Activated CD4-positive, alpha-beta T cell treated with anti-CD3 and anti-CD28 coated beads, Interleukin-2, amount 50 U/mL, for 4 hours (primary cell): ENCODE measurements around the gene CEND1.

ENCODE experiments used
- DNase-seq, 2 experiments: peaks; one replicate each; pipeline ENCODE4 v3.0.0-alpha.2; 2020

The CEND1 gene

GRCh38 chr11:777288-778255 lies 12.3 kb downstream of the CEND1 start, which contains the start of gene GATD1:
TSS of gene GATD1 (minus strand) at chr11:777487. CDS start at chr11:777462, 25 bp downstream.
- DNase-seq = peak; percentile 90

DNA sequence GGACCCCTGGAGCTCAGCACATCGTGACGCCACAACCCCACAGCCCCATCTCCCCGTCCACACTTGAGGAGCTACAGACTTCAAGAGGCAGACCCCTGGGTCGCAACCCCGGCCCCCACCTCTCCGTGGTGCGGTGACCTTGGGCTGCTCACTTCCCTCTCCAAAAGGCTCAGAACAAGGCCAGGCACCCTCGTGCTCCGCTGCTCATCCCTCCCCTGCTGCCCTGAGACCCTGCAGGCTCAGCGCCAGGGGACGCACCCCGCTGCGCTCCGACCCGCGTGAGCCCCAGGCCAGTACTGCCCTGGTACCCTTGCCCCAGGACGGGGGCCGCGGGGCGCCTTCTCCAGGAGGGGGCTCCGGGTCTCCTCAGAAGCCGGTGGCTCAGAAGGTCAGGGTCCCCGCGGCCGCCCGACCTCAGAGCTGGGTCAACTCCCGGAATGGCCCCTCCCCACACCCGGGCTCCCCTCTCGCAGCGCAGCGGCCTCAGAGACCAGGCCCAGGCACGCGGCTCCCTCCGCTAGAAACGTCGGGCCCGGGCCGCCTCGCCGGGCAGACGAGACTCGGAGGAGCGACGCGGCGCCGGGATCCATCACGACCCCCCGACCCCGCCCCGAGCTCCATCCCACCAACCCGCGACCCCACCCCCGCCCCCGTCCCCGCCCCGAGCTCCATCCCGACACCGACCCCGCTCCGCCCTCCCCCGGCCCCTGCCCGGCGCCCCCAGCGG lies 13.2 kb downstream of the CEND1 start:
- no peak for DNase-seq

DNA sequence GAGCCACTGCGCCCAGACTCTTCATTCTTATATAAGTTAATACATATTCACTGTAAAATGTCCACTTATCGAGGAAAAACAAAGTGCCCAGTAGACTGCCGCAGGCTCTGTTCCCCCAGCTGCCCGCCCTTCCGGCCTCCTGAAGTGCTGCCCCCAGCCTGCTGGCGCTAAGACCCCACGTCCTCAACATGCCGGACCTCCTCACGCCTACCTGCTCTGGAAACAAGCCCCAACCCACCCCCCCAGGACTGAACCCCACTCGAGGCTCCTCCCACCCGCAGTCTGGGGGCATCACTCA lies 13.7 kb downstream of the CEND1 start:
- DNase-seq = no peak

DNA sequence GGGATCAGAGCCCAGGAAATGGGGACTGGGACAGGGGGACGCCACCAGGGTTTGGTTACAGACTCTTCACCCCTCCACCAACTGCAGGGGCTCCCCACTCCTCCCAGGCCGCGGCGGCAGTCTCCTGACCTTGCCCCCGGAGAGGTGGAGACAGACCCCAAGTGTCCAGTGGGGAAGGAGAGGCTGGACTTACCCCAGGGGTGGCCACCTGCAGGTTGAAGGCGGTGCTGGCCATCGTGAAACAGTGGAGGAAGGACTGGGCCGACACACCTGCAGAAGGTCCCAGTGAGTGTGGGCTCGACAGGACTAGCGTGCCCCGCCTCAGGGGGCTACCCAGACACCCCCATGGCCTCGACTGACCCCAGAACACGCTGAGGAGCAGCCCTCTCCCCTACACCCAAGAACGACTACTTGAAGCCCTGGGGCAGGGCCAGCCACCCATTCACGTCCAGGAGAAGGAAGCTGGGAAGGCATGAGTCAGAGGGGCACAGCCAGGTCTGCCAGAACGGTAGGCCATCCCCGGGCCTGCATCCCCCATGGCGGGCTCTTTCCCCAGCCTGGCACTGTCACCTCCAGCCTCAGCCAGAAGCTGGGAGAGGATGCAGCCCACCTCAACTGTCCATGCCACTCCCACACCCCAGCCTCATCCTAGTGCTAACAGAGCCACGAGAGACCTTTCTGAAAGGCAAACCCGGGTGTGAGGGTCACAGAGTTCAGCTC lies 14.9 kb downstream of the CEND1 start:
- DNase-seq = no peak

GRCh38 chr11:773830-774229 lies 16.1 kb downstream of the CEND1 start:
- DNase-seq = no peak

DNA sequence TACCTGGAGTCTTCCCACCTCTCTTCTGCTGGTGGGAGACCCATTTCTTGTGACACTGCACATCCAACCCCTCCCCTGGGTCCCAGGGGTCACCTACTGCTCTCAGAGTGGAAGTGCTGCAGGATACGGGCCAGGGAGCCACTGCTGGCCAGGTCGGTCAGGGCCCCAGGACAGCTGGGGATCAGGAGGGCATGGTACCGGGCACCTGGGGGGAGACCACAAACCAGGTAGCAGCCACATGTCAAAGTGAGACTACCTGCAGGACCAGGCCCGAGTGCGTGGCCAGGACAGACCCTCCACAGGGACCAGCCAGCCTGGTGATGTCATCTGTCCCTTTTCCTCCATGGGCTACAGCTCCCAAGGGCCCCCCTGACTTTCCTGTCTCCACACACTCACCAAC lies 16.5 kb downstream of the CEND1 start:
- no peak for DNase-seq

GRCh38 chr11:772429-773390 lies 17.2 kb downstream of the CEND1 start:
- DNase-seq = no peak

DNA sequence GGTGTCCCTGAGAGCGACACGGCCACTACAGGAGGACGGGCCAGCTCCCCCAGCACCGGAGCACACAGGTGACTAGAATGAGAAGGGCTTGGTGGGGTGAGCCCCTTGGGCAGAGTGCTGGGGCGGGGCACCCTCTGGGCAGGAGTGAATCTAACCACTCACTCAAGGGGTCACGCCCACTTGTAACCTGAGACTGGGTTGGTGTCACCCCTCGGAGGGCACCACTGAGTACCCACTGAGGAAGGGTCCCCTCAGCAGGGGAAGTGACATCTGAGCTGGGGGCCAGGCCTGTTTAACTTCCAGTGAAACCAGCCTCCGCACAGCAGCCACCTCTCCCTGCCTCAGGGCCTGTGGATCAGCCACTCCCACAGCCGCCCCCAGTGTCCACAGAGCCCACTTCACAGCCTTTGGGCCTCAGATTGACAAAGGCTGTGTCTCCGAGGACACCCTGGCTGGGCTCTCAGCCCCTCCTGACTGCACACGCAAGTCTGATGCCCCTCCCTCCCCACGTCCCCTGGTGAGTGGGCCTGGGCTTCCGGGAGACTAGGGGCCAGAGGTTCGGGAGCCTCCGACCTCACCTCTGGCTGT lies 18.2 kb downstream of the CEND1 start:
- no peak for DNase-seq

- no peak for DNase-seq
Observed at GRCh38 chr11:770642-771616, 19.0 kb downstream of the CEND1 start.

- no peak for DNase-seq
Observed at GRCh38 chr11:769887-770641, 19.8 kb downstream of the CEND1 start.

- no peak for DNase-seq
Observed at GRCh38 chr11:767238-767637, 22.7 kb downstream of the CEND1 start.

- DNase-seq = no peak
Observed at GRCh38 chr11:766936-767210, 23.0 kb downstream of the CEND1 start.

DNA sequence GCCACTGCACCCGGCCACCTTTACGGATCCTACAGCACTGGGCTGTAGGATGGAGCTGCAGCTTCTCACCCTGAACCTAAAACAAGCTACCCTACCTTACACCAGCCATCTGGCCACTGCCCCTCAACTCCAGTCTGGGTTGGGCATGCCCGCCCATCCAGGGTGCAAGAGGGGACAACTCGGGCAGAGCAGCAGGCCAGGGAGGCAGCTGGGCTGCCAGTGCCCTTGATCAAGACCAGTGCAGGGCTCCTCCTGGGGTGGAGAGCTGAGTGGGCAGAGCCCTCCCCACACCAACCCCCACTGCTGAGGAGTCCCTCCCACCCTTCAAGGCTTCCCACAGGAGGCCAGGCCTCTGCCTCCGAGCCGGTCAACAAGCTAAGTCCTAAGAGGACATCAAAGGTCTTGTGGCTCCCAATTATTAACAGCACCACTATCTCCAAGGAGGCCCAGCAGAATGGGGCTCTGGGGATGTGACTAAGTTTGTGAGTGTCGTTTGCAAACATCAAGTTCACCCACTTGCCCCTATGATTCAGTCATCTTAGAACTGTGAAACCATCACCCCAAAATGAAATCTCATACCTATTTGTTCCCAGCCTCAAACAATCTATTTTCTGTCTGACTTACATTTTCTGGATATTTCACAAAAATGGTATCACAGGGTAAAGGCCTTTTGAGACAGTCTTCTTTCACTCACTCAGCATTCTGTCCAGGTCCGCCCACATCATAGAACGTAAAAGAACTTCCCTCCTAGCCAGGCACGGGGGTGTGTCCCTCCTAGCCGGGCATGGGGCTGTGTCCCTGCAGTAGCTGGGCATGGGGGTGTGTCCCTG lies 23.6 kb downstream of the CEND1 start:
- DNase-seq = no peak

GRCh38 chr11:765802-766091 lies 24.1 kb downstream of the CEND1 start:
- DNase-seq = no peak

- peak; percentile 56 to 57 for DNase-seq
Observed at GRCh38 chr11:765025-765801, 24.7 kb downstream of the CEND1 start.

GRCh38 chr11:764322-765024 lies 25.4 kb downstream of the CEND1 start:
- no peak for DNase-seq

DNA sequence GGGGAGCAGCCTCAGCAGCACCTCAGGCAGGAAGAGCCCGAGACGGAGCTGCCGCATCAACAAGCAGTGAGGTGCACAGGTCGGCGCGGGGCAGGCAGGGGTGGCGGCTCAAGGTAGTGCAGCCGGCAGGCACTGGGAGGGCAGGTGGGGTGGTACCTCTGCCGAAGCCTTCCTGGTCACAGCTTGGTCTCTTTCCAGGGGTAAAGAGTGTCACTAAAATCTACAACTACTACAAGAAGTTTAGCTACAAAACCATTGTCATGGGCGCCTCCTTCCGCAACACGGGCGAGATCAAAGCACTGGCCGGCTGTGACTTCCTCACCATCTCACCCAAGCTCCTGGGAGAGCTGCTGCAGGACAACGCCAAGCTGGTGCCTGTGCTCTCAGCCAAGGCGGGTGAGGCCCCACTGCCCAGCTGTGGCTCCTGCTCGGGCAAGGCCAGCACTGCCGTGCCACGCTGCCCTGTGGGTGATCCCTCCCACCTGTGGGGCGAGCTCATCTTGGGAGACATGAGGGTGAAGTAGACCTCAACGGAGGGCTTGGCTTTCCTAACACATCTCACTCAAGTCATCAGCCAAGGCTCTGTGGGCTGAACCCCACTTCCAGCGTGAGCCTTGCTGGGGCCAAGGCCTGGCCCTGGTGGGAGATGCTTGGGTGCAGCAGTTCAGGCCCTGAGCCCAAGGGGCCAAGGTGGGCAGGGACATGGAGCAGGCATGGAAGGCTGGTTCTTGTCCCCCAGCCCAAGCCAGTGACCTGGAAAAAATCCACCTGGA lies 26.2 kb downstream of the CEND1 start:
- no peak for DNase-seq
